ENCODE data around the gene LOC101059915.

LOC101059915 gene

GRCh38 chrX:71618787-71619186 is 48.6 kb upstream of the LOC101059915 start:
- no peaks in the 10 kb centered on the region for H3K9me2 ChIP-seq (replicated peaks; ENCODE audit: control insufficient read depth, low read length)
- no peak for TF ChIP-seq EZH2phosphoT487 (IDR thresholded peaks at IDR 0.05; ENCODE audit: borderline replicate concordance, low read length)
- TF ChIP-seq CTCF (IDR thresholded peaks at IDR 0.05; ENCODE audit: low read depth, low read length, poor library complexity, severe bottlenecking), result no peak
- no peak overlapping the region for H3K4me2 ChIP-seq (ENCODE audit: low read length)
- no peak overlapping the region for H3K4me3 ChIP-seq (ENCODE audit: low read length)
- H3F3A ChIP-seq (ENCODE audit: control insufficient read depth, insufficient read depth), result no peaks in the 10 kb centered on the region
- H3K27me3 ChIP-seq (ENCODE audit: control insufficient read depth, low read length), result no peaks in the 10 kb centered on the region
- H3K36me3 ChIP-seq (ENCODE audit: control insufficient read depth, low read length), result no peaks in the 10 kb centered on the region
- H3K9me3 ChIP-seq (ENCODE audit: control insufficient read depth, insufficient read depth, low read length), result no peaks in the 10 kb centered on the region
- H4K20me1 ChIP-seq (ENCODE audit: control insufficient read depth, insufficient read depth, low read depth, low read length), result no peaks in the 10 kb centered on the region
- H3K79me2 ChIP-seq (ENCODE audit: control insufficient read depth, low read length), result no peaks in the 10 kb centered on the region
- H3K27ac ChIP-seq (ENCODE audit: low read depth, low read length), result no peak overlapping the region
- peaks cover 17% of the 10 kb centered on the region for H3K4me1 ChIP-seq (ENCODE audit: control insufficient read depth, low read length)

GRCh38 chrX:71619193-71619592 is 48.2 kb upstream of the LOC101059915 start:
- no peaks in the 10 kb centered on the region for H3K9me3 ChIP-seq (ENCODE audit: control insufficient read depth, insufficient read depth, low read length)
- TF ChIP-seq EZH2phosphoT487 (IDR thresholded peaks at IDR 0.05; ENCODE audit: borderline replicate concordance, low read length) (no peak), CTCF (IDR thresholded peaks at IDR 0.05; ENCODE audit: low read depth, low read length, poor library complexity, severe bottlenecking) (no peak)
- no peaks in the 10 kb centered on the region for H3K36me3 ChIP-seq (ENCODE audit: control insufficient read depth, low read length)
- H3K79me2 ChIP-seq (ENCODE audit: control insufficient read depth, low read length), result no peaks in the 10 kb centered on the region
- H3K27ac ChIP-seq (ENCODE audit: low read depth, low read length), result no peak overlapping the region
- H4K20me1 ChIP-seq (ENCODE audit: control insufficient read depth, insufficient read depth, low read depth, low read length), result no peaks in the 10 kb centered on the region
- H3K4me1 ChIP-seq (ENCODE audit: control insufficient read depth, low read length), result peaks cover 18% of the 10 kb centered on the region
- H3K9me2 ChIP-seq (replicated peaks; ENCODE audit: control insufficient read depth, low read length), result no peaks in the 10 kb centered on the region
- no peaks in the 10 kb centered on the region for H3K27me3 ChIP-seq (ENCODE audit: control insufficient read depth, low read length)
- H3F3A ChIP-seq (ENCODE audit: control insufficient read depth, insufficient read depth), result no peaks in the 10 kb centered on the region
- H3K4me3 ChIP-seq (ENCODE audit: low read length), result no peak overlapping the region
- H3K4me2 ChIP-seq (ENCODE audit: low read length), result no peak overlapping the region

- H3K9me3 ChIP-seq (ENCODE audit: control insufficient read depth, insufficient read depth, low read length), result no peaks in the 10 kb centered on the region
- H3K4me3 ChIP-seq (ENCODE audit: low read length), result no peak overlapping the region
- H3K27ac ChIP-seq (ENCODE audit: low read depth, low read length), result no peak overlapping the region
- H3K4me1 ChIP-seq (ENCODE audit: control insufficient read depth, low read length), result peaks cover 18% of the 10 kb centered on the region
- H3K27me3 ChIP-seq (ENCODE audit: control insufficient read depth, low read length), result no peaks in the 10 kb centered on the region
- no peaks in the 10 kb centered on the region for H3K36me3 ChIP-seq (ENCODE audit: control insufficient read depth, low read length)
- no peaks in the 10 kb centered on the region for H3K79me2 ChIP-seq (ENCODE audit: control insufficient read depth, low read length)
- no peaks in the 10 kb centered on the region for H3K9me2 ChIP-seq (replicated peaks; ENCODE audit: control insufficient read depth, low read length)
- H4K20me1 ChIP-seq (ENCODE audit: control insufficient read depth, insufficient read depth, low read depth, low read length), result no peaks in the 10 kb centered on the region
- H3F3A ChIP-seq (ENCODE audit: control insufficient read depth, insufficient read depth), result no peaks in the 10 kb centered on the region
- no peak overlapping the region for H3K4me2 ChIP-seq (ENCODE audit: low read length)
- no peak for TF ChIP-seq EZH2phosphoT487 (IDR thresholded peaks at IDR 0.05; ENCODE audit: borderline replicate concordance, low read length)
- TF ChIP-seq CTCF (IDR thresholded peaks at IDR 0.05; ENCODE audit: low read depth, low read length, poor library complexity, severe bottlenecking), result no peak
Observed at GRCh38 chrX:71619986-71620385, 47.4 kb upstream of the LOC101059915 start.

GRCh38 chrX:71621603-71622002 is 45.7 kb upstream of the LOC101059915 start:
- no peaks in the 10 kb centered on the region for H3K36me3 ChIP-seq (ENCODE audit: control insufficient read depth, low read length)
- no peaks in the 10 kb centered on the region for H3K9me3 ChIP-seq (ENCODE audit: control insufficient read depth, insufficient read depth, low read length)
- peaks cover 18% of the 10 kb centered on the region for H3K4me1 ChIP-seq (ENCODE audit: control insufficient read depth, low read length)
- H3K9me2 ChIP-seq (replicated peaks; ENCODE audit: control insufficient read depth, low read length), result no peaks in the 10 kb centered on the region
- H3K4me2 ChIP-seq (ENCODE audit: low read length), result no peak overlapping the region
- no peaks in the 10 kb centered on the region for H4K20me1 ChIP-seq (ENCODE audit: control insufficient read depth, insufficient read depth, low read depth, low read length)
- no peak overlapping the region for H3K4me3 ChIP-seq (ENCODE audit: low read length)
- no peak for TF ChIP-seq EZH2phosphoT487 (IDR thresholded peaks at IDR 0.05; ENCODE audit: borderline replicate concordance, low read length)
- no peak for TF ChIP-seq CTCF (IDR thresholded peaks at IDR 0.05; ENCODE audit: low read depth, low read length, poor library complexity, severe bottlenecking)
- no peaks in the 10 kb centered on the region for H3K79me2 ChIP-seq (ENCODE audit: control insufficient read depth, low read length)
- H3F3A ChIP-seq (ENCODE audit: control insufficient read depth, insufficient read depth), result no peaks in the 10 kb centered on the region
- H3K27me3 ChIP-seq (ENCODE audit: control insufficient read depth, low read length), result no peaks in the 10 kb centered on the region
- no peak overlapping the region for H3K27ac ChIP-seq (ENCODE audit: low read depth, low read length)
